GM12878 (cell line): Measurements from ENCODE around the gene CELF6. TPM values are rescaled to one million over a fixed set of nuclear protein-coding genes. Genes with fewer than 3 reads are reported as not detected.

Source experiments
- ATAC-seq: fragments of 200-7000 bp; cut with Tn5 transposase; 3 replicates; pipeline ENCODE4 v1.9.1; 2020; ENCODE audit warnings: mild to moderate bottlenecking, moderate library complexity
- BruUV-seq: library from RNA; stranded (reverse); fragments of 400-500 nt; replicated peaks from 2 replicates; lab custom pipeline; 2021; lab: Mats Ljungman, UMichigan
- CTCF ChIA-PET: fragments of 300-600 bp; sonication (Branson Sonifier 250); formaldehyde crosslinking; extraction: SDS; loops from one replicate; lab custom pipeline; 2021; ENCODE audit warnings: inconsistent platforms; lab: Yijun Ruan, JAX
- POLR2A ChIA-PET: fragments of 350-600 bp; formaldehyde crosslinking; extraction: SDS; loops from one replicate; lab custom pipeline; 2021; ENCODE audit warnings: inconsistent platforms; lab: Charles Lee
- RAD21 ChIA-PET: fragments of 300-600 bp; sonication (Branson Sonifier 250); formaldehyde crosslinking; loops from one replicate; lab custom pipeline; 2023; ENCODE audit warnings: antibody characterized with exemption; ENCODE audit not compliant: unreplicated experiment; lab: Charles Lee
- SMC1A ChIA-PET: fragments of 300-600 bp; sonication (Branson Sonifier 250); formaldehyde crosslinking; loops from one replicate; lab custom pipeline; 2023; ENCODE audit not compliant: unreplicated experiment, uncharacterized antibody; lab: Charles Lee
- DNase-seq: peaks from one replicate; pipeline ENCODE4 v3.0.0-alpha.2; 2011; ENCODE audit warnings: low read depth, low spot score
- FAIRE-seq: peaks from 3 replicates; lab custom pipeline; 2011; peaks lifted over from hg19 to GRCh38; lab: Jason Lieb, UNC
- H2AFZ ChIP-seq: 2 replicates; pipeline ENCODE4 v1.6.0; 2011; ENCODE audit warnings: low read depth, low read length, control low read depth; ENCODE audit not compliant: control insufficient read depth
- H3K27ac ChIP-seq: 2 replicates; pipeline ENCODE4 v1.5.1; 2011; ENCODE audit warnings: control low read depth; ENCODE audit not compliant: control insufficient read depth, insufficient read depth
- H3K27me3 ChIP-seq, 2 experiments: replicated peaks in 1 of 2; 2 replicates each; pipeline versions ENCODE4 v1.6.0 to v1.6.1; 2011; ENCODE audit warnings: low read length in 1 of 2; ENCODE audit not compliant: control insufficient read depth in 2 of 2, insufficient read depth in 2 of 2
- H3K36me3 ChIP-seq, 2 experiments: 2 replicates each; pipeline ENCODE4 v1.5.1; 2011; ENCODE audit warnings: low read length in 1 of 2; ENCODE audit not compliant: control insufficient read depth in 2 of 2, insufficient read depth in 2 of 2
- H3K4me1 ChIP-seq: 2 replicates; pipeline ENCODE4 v1.6.1; 2011; ENCODE audit warnings: mild to moderate bottlenecking, low read length, moderate library complexity, mixed read lengths; ENCODE audit not compliant: control insufficient read depth, insufficient read depth
- H3K4me2 ChIP-seq: 2 replicates; pipeline ENCODE4 v1.6.0; 2011; ENCODE audit warnings: control low read depth; ENCODE audit not compliant: control insufficient read depth, insufficient read depth
- H3K4me3 ChIP-seq: fragments of 200-600 bp; sonication (generic); 2 replicates; pipeline ENCODE4 v1.5.1; 2016
- H3K79me2 ChIP-seq: 2 replicates; pipeline ENCODE4 v1.6.0; 2011; ENCODE audit warnings: low read length; ENCODE audit not compliant: control insufficient read depth, insufficient read depth
- H3K9ac ChIP-seq: 2 replicates; pipeline ENCODE4 v1.8.0; 2011; ENCODE audit warnings: low read length, control low read depth, mixed read lengths; ENCODE audit not compliant: control insufficient read depth, insufficient read depth
- H3K9me3 ChIP-seq: replicated peaks from 3 replicates; pipeline ENCODE4 v1.5.1; 2011; ENCODE audit warnings: mild to moderate bottlenecking, low read length; ENCODE audit not compliant: control insufficient read depth, insufficient read depth
- H4K20me1 ChIP-seq: 2 replicates; pipeline ENCODE4 v1.6.0; 2011; ENCODE audit not compliant: control insufficient read depth, insufficient read depth
- ASH2L ChIP-seq: fragments of 300-600, 200-600 bp; sonication (generic); IDR thresholded peaks from 2 replicates; pipeline ENCODE4 v1.6.1; 2017; ENCODE audit warnings: low read depth, mild to moderate bottlenecking, borderline replicate concordance
- BCL11A ChIP-seq: IDR thresholded peaks from 2 replicates; pipeline ENCODE4 v1.6.1; 2011; ENCODE audit warnings: low read depth, low read length
- BRCA1 ChIP-seq: IDR thresholded peaks from 2 replicates; pipeline ENCODE4 v1.6.1; 2011; ENCODE audit warnings: low read depth, low read length, improper control_type of control experiment
- CHD1 ChIP-seq: IDR thresholded peaks from 2 replicates; pipeline ENCODE4 v1.6.1; 2012; ENCODE audit warnings: low read depth, low read length, improper control_type of control experiment
- CHD4 ChIP-seq: fragments of 200-600 bp; sonication (generic); IDR thresholded peaks from 2 replicates; pipeline ENCODE4 v1.6.1; 2016; ENCODE audit warnings: mild to moderate bottlenecking
- FOS ChIP-seq: IDR thresholded peaks from 3 replicates; pipeline ENCODE4 v1.6.1; 2011; ENCODE audit warnings: borderline replicate concordance; ENCODE audit not compliant: insufficient read length; ENCODE audit errors: extremely low read depth
- IKZF1 ChIP-seq: fragments of 450-650 bp; conservative IDR thresholded peaks from 2 replicates; pipeline ENCODE4 v1.6.1; 2017; ENCODE audit warnings: antibody characterized with exemption, mild to moderate bottlenecking
- MAX ChIP-seq: IDR thresholded peaks from 2 replicates; pipeline ENCODE4 v1.6.1; 2012; ENCODE audit warnings: low read depth, low read length, improper control_type of control experiment
- NKRF ChIP-seq: fragments of 450-650 bp; conservative IDR thresholded peaks from 2 replicates; pipeline ENCODE4 v1.6.1; 2017; ENCODE audit warnings: mild to moderate bottlenecking, moderate library complexity
- PAX5 ChIP-seq: IDR thresholded peaks from 2 replicates; pipeline ENCODE4 v1.6.1; 2011; ENCODE audit warnings: low read depth, low read length, borderline replicate concordance
- PKNOX1 ChIP-seq: fragments of 450-650 bp; IDR thresholded peaks from 2 replicates; pipeline ENCODE4 v1.6.1; 2016; ENCODE audit warnings: mild to moderate bottlenecking
- RAD51 ChIP-seq: fragments of 450-650 bp; IDR thresholded peaks from 2 replicates; pipeline ENCODE4 v1.6.1; 2016; ENCODE audit warnings: moderate library complexity, mild to moderate bottlenecking, inconsistent platforms
- RCOR1 ChIP-seq: conservative IDR thresholded peaks from 2 replicates; pipeline ENCODE4 v1.6.1; 2012; ENCODE audit warnings: low read depth, low read length, improper control_type of control experiment
- RELA ChIP-seq: fragments of 450-650 bp; IDR thresholded peaks from 2 replicates; pipeline ENCODE4 v1.8.0; 2014; ENCODE audit warnings: borderline replicate concordance; ENCODE audit not compliant: partially characterized antibody
- SIX5 ChIP-seq: IDR thresholded peaks from 2 replicates; pipeline ENCODE4 v1.6.1; 2011; ENCODE audit warnings: mild to moderate bottlenecking, low read depth, low read length, moderate library complexity; ENCODE audit not compliant: severe bottlenecking
- TARDBP ChIP-seq: IDR thresholded peaks from 2 replicates; pipeline ENCODE4 v1.6.1; 2016; ENCODE audit warnings: borderline replicate concordance
- TCF3 ChIP-seq: IDR thresholded peaks from 2 replicates; pipeline ENCODE4 v1.6.1; 2012; ENCODE audit warnings: low read depth, mild to moderate bottlenecking, low read length, borderline replicate concordance; ENCODE audit not compliant: insufficient read depth
- USF2 ChIP-seq: IDR thresholded peaks from 2 replicates; pipeline ENCODE4 v1.6.1; 2011; ENCODE audit warnings: low read depth, low read length, improper control_type of control experiment, borderline replicate concordance
- WRNIP1 ChIP-seq: IDR thresholded peaks from 2 replicates; pipeline ENCODE4 v1.6.1; 2011; ENCODE audit warnings: low read depth, low read length, improper control_type of control experiment, borderline replicate concordance
- ZNF217 ChIP-seq: fragments of 450-650 bp; IDR thresholded peaks from 2 replicates; pipeline ENCODE4 v1.6.1; 2017; ENCODE audit warnings: antibody characterized with exemption, mild to moderate bottlenecking
- WGBS: methylation state at CpG from one replicate; pipeline ENCODE4 v1.1.6; 2016; ENCODE audit warnings: low lambda C conversion rate; ENCODE audit not compliant: insufficient replicate concordance, insufficient coverage; ENCODE audit errors: missing lambda C conversion rate; 5-methylcytosine and 5-hydroxymethylcytosine counted together
- in situ Hi-C: fragments of 300-500 bp; cut with MboI; formaldehyde crosslinking; loops from 9 replicates; pipeline ENCODE4 v1.14.3; 2018; ENCODE audit warnings: mixed read lengths
- intact Hi-C: fragments of 100-400 bp; cut with micrococcal nuclease; formaldehyde crosslinking; loops from one replicate; pipeline ENCODE4 v1.14.2; 2022; ENCODE audit not compliant: unreplicated experiment
- polyA plus RNA-seq, 11 experiments: library from polyadenylated mRNA; depleted of rRNA in 4 of 11; unstranded in 6 of 11; stranded (reverse) in 5 of 11; fragments of >200 nt; fragmentation: Nextera tagmentation in 4 of 11; fragmentation: Illumina TruSeq in 1 of 11; extraction: Ambion mirVana in 4 of 11; extraction: Trizol in 1 of 11; gene quantifications; 1 replicate in 1 of 11; 2 replicates in 10 of 11; pipeline versions ENCODE4 v1.2.1 to v1.2.3, GENCODE V29; 2011 to 2016; ENCODE audit warnings: inconsistent platforms in 2 of 11, missing spikeins in 2 of 11, low read depth in 1 of 11
- total RNA-seq, 4 experiments: library from RNA; depleted of rRNA in 3 of 4; stranded (reverse); fragments of >200 nt in 3 of 4; fragmentation: Illumina TruSeq in 1 of 4; extraction: Trizol in 1 of 4; gene quantifications; 2 replicates each; pipeline versions ENCODE4 v1.2.1 to v1.2.3, GENCODE V29; 2013 to 2021

The CELF6 gene
- total and polyA plus RNA-seq, 10 of the 15 experiments (the other 5 are each of a cell fraction or from before 2014, with no cell fraction given) = 0.06 to 0.54 (median 0.23) TPM; not detected in 1

- SMC1A ChIA-PET = interaction anchor here (1.0 to 2.2 kb wide), 5 partner anchors 29 to 73 kb away, joined by 3 to 15 read pairs (median 4); no protein-coding TSS in a partner anchor
- H3K4me3 ChIP-seq = peak within 1 kb of the TSS; percentile 70
- ATAC-seq = peak; percentile 98
- H3K9me3 ChIP-seq = no peaks in the 10 kb centered on the region
- peaks cover 22% of the 10 kb centered on the region for H3K79me2 ChIP-seq
- DNase-seq = peak; percentile 95
- H2AFZ ChIP-seq = peak within 1 kb of the TSS; percentile 87
- FAIRE-seq = peak; percentile 99
- CTCF ChIA-PET = interaction anchor here (0.7 to 3.3 kb wide), 6 partner anchors 10 to 262 kb away, joined by 3 to 15 read pairs (median 8); partner anchors contain the start of gene ARIH1
- peak within 1 kb of the TSS; percentile 75 for H3K9ac ChIP-seq
- 1% methylated on average over 41 of the region's 82 CpGs for WGBS
- H4K20me1 ChIP-seq = no peaks in the 10 kb centered on the region
- H3K36me3 ChIP-seq = peaks cover 0 to 10% of the 10 kb centered on the region in 2 experiments; a peak in 1 of 4 replicates
- POLR2A ChIA-PET = interaction anchor here (1.0 to 1.5 kb wide), 3 partner anchors 42 to 46 kb away, joined by 3 to 4 read pairs (median 3); no protein-coding TSS in a partner anchor
- peak within 1 kb of the TSS; percentile 70 for H3K27ac ChIP-seq
- peak within 1 kb of the TSS; percentile 64 for H3K4me2 ChIP-seq
- in situ Hi-C loops = no loop called here
- peaks cover 6% of the 10 kb centered on the region; the same call in 1 of the 2 replicates for H3K4me1 ChIP-seq
- intact Hi-C loops = loop anchor here (1.0 kb wide), 1 partner anchor 41 kb away; the partner anchor contains the start of gene PKM
- RAD21 ChIA-PET = interaction anchor here (0.8 to 1.7 kb wide), 2 partner anchors 42 to 46 kb away, joined by 3 to 4 read pairs; partner anchors contain the start of gene PKM
- no TSS peak for BruUV-seq
- no peaks in the 10 kb centered on the region for H3K27me3 ChIP-seq
- TF ChIP-seq CHD1 (no peak), PAX5 (peak; percentile 47; the same call in 1 of the 2 replicates), FOS (no peak), BRCA1 (no peak), MAX (peak; percentile 92), CHD4 (no peak), ZNF217 (no peak), WRNIP1 (no peak), RCOR1 (no peak), SIX5 (no peak), BCL11A (no peak), PKNOX1 (no peak), TARDBP (0 out of 2 replicates have a peak, but pooled peaks have one; percentile 20), TCF3 (no peak), ASH2L (0 out of 2 replicates have a peak, but pooled peaks have one; percentile 37), IKZF1 (peak; percentile 97), USF2 (peak; percentile 89), RAD51 (peak; percentile 72), NKRF (peak; percentile 75), RELA (peak; percentile 87)
Measured at GRCh38 chr15:72272213-72272996, 47.6 kb downstream of the CELF6 start, which contains the start of gene PARP6. TSS of gene PARP6 (minus strand) at chr15:72272554. CDS start at chr15:72267477, 5,077 bp downstream.
